Fibroblast of lung (primary cell): ENCODE results near the gene POGK. TPM values are rescaled to one million over a fixed set of nuclear protein-coding genes. Genes with fewer than 3 reads are reported as not detected.

ENCODE experiments used
- DNase-seq, 2 donors: peaks; one replicate each; pipeline versions ENCODE4 v3.0.0 to v3.0.0-alpha.2; 2010; ENCODE audit warnings: low read depth in 2 of 2
- H2AFZ ChIP-seq: 2 replicates; pipeline ENCODE4 v1.5.1; 2012; ENCODE audit warnings: low read length, control low read depth, inconsistent platforms
- H3K27ac ChIP-seq: 2 replicates; pipeline ENCODE4 v1.5.1; 2011; ENCODE audit warnings: low read length, control low read depth; ENCODE audit not compliant: insufficient read depth
- H3K27me3 ChIP-seq: 2 replicates; pipeline ENCODE4 v1.5.1; 2011; ENCODE audit warnings: mild to moderate bottlenecking, low read length; ENCODE audit not compliant: control insufficient read depth, insufficient read depth
- H3K36me3 ChIP-seq: 2 replicates; pipeline ENCODE4 v1.5.1; 2011; ENCODE audit warnings: low read length; ENCODE audit not compliant: control insufficient read depth, insufficient read depth
- H3K4me1 ChIP-seq: 2 replicates; pipeline ENCODE4 v1.5.1; 2011; ENCODE audit warnings: low read length; ENCODE audit not compliant: control insufficient read depth, insufficient read depth; ENCODE audit errors: extremely low read depth
- H3K4me2 ChIP-seq: 2 replicates; pipeline ENCODE4 v1.5.1; 2011; ENCODE audit warnings: low read length, control low read depth; ENCODE audit not compliant: insufficient read depth; ENCODE audit errors: extremely low read depth
- H3K4me3 ChIP-seq, 4 experiments: fragments of 200-600 bp in 1 of 4; sonication (generic) in 1 of 4; replicated peaks in 1 of 4; 2 replicates each; pipeline ENCODE4 v1.5.1; 2011 to 2016; ENCODE audit warnings: low read length in 4 of 4, low read depth in 3 of 4, mild to moderate bottlenecking in 3 of 4, control low read depth in 2 of 4, inconsistent platforms in 1 of 4, mixed read lengths in 1 of 4; ENCODE audit not compliant: insufficient read depth in 1 of 4; ENCODE audit errors: control extremely low read depth in 1 of 4
- H3K79me2 ChIP-seq: 2 replicates; pipeline ENCODE4 v1.5.1; 2012; ENCODE audit warnings: mild to moderate bottlenecking, low read length, inconsistent platforms; ENCODE audit not compliant: control insufficient read depth, insufficient read depth
- H3K9ac ChIP-seq: 2 replicates; pipeline ENCODE4 v1.5.1; 2011; ENCODE audit warnings: mild to moderate bottlenecking, low read length, control low read depth; ENCODE audit not compliant: insufficient read depth
- H3K9me3 ChIP-seq: 2 replicates; pipeline ENCODE4 v1.5.1; 2012; ENCODE audit warnings: low read depth, low read length; ENCODE audit not compliant: control insufficient read depth, insufficient read depth
- H4K20me1 ChIP-seq: 2 replicates; pipeline ENCODE4 v1.5.1; 2011; ENCODE audit warnings: low read length; ENCODE audit not compliant: control insufficient read depth, insufficient read depth; ENCODE audit errors: extremely low read depth
- CTCF ChIP-seq, 2 donors: IDR thresholded peaks in 1 of 2; conservative IDR thresholded peaks in 1 of 2; 1 replicate in 1 of 2; 2 replicates in 1 of 2; pipeline ENCODE4 v1.5.1; 2011 to 2012; ENCODE audit warnings: low read length in 2 of 2, control low read depth in 1 of 2, inconsistent platforms in 1 of 2, low read depth in 1 of 2, mild to moderate bottlenecking in 1 of 2
- EZH2 ChIP-seq: IDR thresholded peaks from 2 replicates; pipeline ENCODE4 v1.5.1; 2012; ENCODE audit warnings: low read length, control low read depth, mild to moderate bottlenecking; ENCODE audit errors: missing control alignments
- polyA plus RNA-seq, 2 donors: library from polyadenylated mRNA; depleted of rRNA in 1 of 2; stranded (reverse) in 1 of 2; unstranded in 1 of 2; fragments of >200 nt; gene quantifications; 2 replicates each; pipeline ENCODE4 v1.2.1, GENCODE V29; 2011 to 2012; ENCODE audit warnings: missing spikeins in 1 of 2
- total RNA-seq: library from RNA; depleted of rRNA; stranded (reverse); fragments of >200 nt; gene quantifications from 2 replicates; pipeline ENCODE4 v1.2.1, GENCODE V29; 2014

POGK gene
- total and polyA plus RNA-seq, 2 donors (not counting 1 experiment from before 2014, with no cell fraction given): 17.2 to 23.8 TPM

DNA sequence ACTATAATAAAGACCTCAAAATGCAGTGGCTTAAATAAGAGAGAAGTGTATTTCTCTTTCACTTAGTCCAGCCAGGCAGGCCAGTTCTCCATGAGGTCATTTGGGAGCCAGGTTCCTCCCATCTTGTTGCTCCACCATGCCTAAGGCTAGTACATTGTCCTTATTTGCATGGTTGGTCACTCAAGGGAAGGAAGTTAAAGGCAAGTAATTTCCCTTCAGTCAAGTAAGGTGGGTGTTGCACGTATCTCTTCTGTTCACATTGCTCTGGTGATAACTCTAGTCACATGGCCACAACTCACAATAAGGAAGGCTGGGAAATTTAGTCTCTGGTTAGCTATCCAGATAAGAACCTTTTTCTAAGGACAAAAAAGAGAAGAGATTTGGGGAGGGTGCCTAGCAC lies 64.0 kb downstream of the POGK start:
- no peak overlapping the region for H3K27ac ChIP-seq
- H2AFZ ChIP-seq: no peak overlapping the region
- no peaks in the 10 kb centered on the region for H4K20me1 ChIP-seq
- no peaks in the 10 kb centered on the region for H3K4me1 ChIP-seq
- no peak for TF ChIP-seq EZH2
- TF ChIP-seq CTCF (conservative IDR thresholded peaks at IDR 0.05 in 1 of 2, IDR thresholded peaks at IDR 0.05 in 1 of 2; ENCODE audit: low read depth in 1 of 2, low read length in 2 of 2): no peak
- H3K4me2 ChIP-seq: no peak overlapping the region
- no peaks in the 10 kb centered on the region for H3K36me3 ChIP-seq
- no peak for DNase-seq
- H3K27me3 ChIP-seq: no peaks in the 10 kb centered on the region
- H3K9ac ChIP-seq: no peak overlapping the region
- no peak overlapping the region for H3K4me3 ChIP-seq
- H3K79me2 ChIP-seq: no peaks in the 10 kb centered on the region
- H3K9me3 ChIP-seq: no peaks in the 10 kb centered on the region

- no peak overlapping the region for H3K4me2 ChIP-seq
- no peaks in the 10 kb centered on the region for H3K36me3 ChIP-seq
- no peak overlapping the region for H3K9ac ChIP-seq
- no peaks in the 10 kb centered on the region for H3K79me2 ChIP-seq
- H4K20me1 ChIP-seq: no peaks in the 10 kb centered on the region
- no peak overlapping the region for H3K4me3 ChIP-seq
- H3K4me1 ChIP-seq: no peaks in the 10 kb centered on the region
- no peak overlapping the region for H2AFZ ChIP-seq
- TF ChIP-seq CTCF (conservative IDR thresholded peaks at IDR 0.05 in 1 of 2, IDR thresholded peaks at IDR 0.05 in 1 of 2; ENCODE audit: low read depth in 1 of 2, low read length in 2 of 2) (no peak), EZH2 (no peak)
- H3K27me3 ChIP-seq: no peaks in the 10 kb centered on the region
- H3K9me3 ChIP-seq: no peaks in the 10 kb centered on the region
- H3K27ac ChIP-seq: no peak overlapping the region
- DNase-seq: peak in 1 of 2 donors; percentile 83
These were observed 65.9 kb downstream of the POGK start for GRCh38 chr1:166905136-166905535.

- Histone ChIP-seq H3K4me3 (no peak overlapping the region), H3K36me3 (no peaks in the 10 kb centered on the region), H3K27me3 (no peaks in the 10 kb centered on the region), H2AFZ (no peak overlapping the region), H3K9ac (no peak overlapping the region), H4K20me1 (no peaks in the 10 kb centered on the region), H3K4me1 (no peaks in the 10 kb centered on the region), H3K27ac (no peak overlapping the region), H3K4me2 (no peak overlapping the region), H3K9me3 (no peaks in the 10 kb centered on the region), H3K79me2 (no peaks in the 10 kb centered on the region)
- peak in 1 of 2 donors; percentile 98 for DNase-seq
- TF ChIP-seq CTCF (conservative IDR thresholded peaks at IDR 0.05 in 1 of 2, IDR thresholded peaks at IDR 0.05 in 1 of 2; ENCODE audit: low read depth in 1 of 2, low read length in 2 of 2): no peak
- TF ChIP-seq EZH2: no peak
These were observed 66.6 kb downstream of the POGK start for GRCh38 chr1:166905900-166906299.

Other genes with a start within 250 kb of the POGK start
- gene TADA1, start 36.8 kb downstream of the POGK start, total RNA-seq: 10.5 and 12.9 TPM in 2 replicates
- 12.7 and 13.2 TPM in 2 replicates for gene TADA1, start 36.8 kb downstream of the POGK start, polyA plus RNA-seq
- gene ILDR2, start 136.1 kb downstream of the POGK start, total RNA-seq: under 0.01 TPM in 2 replicates
- 0.03 and 0.14 TPM in 2 replicates for gene ILDR2, start 136.1 kb downstream of the POGK start, polyA plus RNA-seq
- gene MAEL, start 149.8 kb downstream of the POGK start, total RNA-seq: not detected in 2 replicates
- not detected in 2 replicates for gene MAEL, start 149.8 kb downstream of the POGK start, polyA plus RNA-seq